Measurements from ENCODE around the gene LCE1F. TPM values are rescaled to one million over a fixed set of nuclear protein-coding genes. Genes with fewer than 3 reads are reported as not detected.

Gene LCE1F
- total RNA-seq, 2 donors from 2014 or later = not detected

GRCh38 chr1:152811671-152812070 is 36.7 kb downstream of the LCE1F start, which contains the start of gene LCE1B:
TSS of gene LCE1B (plus strand) at chr1:152811971. CDS start at chr1:152812447, 476 bp downstream.
- ATAC-seq (ENCODE audit: insufficient number of reproducible peaks, low FRiP score, low read depth) (no peak), DNase-seq (ENCODE audit: low spot score) (no peak)
- TF ChIP-seq CTCF (IDR thresholded peaks at IDR 0.05) = no peak
- H3K9me3 ChIP-seq = no peaks in the 10 kb centered on the region
- no peaks in the 10 kb centered on the region for H3K36me3 ChIP-seq
- no peak within 1 kb of the TSS for H3K27ac ChIP-seq
- no peak within 1 kb of the TSS for H3K4me3 ChIP-seq
- H3K27me3 ChIP-seq (replicated peaks; ENCODE audit: insufficient read depth) = no peaks in the 10 kb centered on the region
- no peaks in the 10 kb centered on the region for H3K4me1 ChIP-seq (ENCODE audit: control insufficient read depth in 1 of 2, low read depth in 2 of 2)

- no peak overlapping the region for H3K27ac ChIP-seq
- ATAC-seq (ENCODE audit: insufficient number of reproducible peaks, low FRiP score, low read depth) = no peak
These were observed 42.4 kb downstream of the LCE1F start for GRCh38 chr1:152817309-152817708.

GRCh38 chr1:152823294-152823693 is 48.4 kb downstream of the LCE1F start:
- no peak overlapping the region for H3K4me3 ChIP-seq
- no peak for ATAC-seq (ENCODE audit: insufficient number of reproducible peaks, low FRiP score, low read depth)

More at GRCh38 chr1:152817309-152817708, 42.4 kb downstream of the LCE1F start:
- no peaks in the 10 kb centered on the region for H3K36me3 ChIP-seq
- H3K27me3 ChIP-seq (replicated peaks; ENCODE audit: insufficient read depth) = no peaks in the 10 kb centered on the region
- no peak for TF ChIP-seq CTCF (IDR thresholded peaks at IDR 0.05)
- H3K9me3 ChIP-seq = no peaks in the 10 kb centered on the region
- no peak overlapping the region for H3K4me3 ChIP-seq
- no peak for DNase-seq (ENCODE audit: low spot score)
- no peaks in the 10 kb centered on the region for H3K4me1 ChIP-seq (ENCODE audit: control insufficient read depth in 1 of 2, low read depth in 2 of 2)

GRCh38 chr1:152824964-152825363 is 50.0 kb downstream of the LCE1F start:
- no peaks in the 10 kb centered on the region for H3K36me3 ChIP-seq
- H3K27me3 ChIP-seq (replicated peaks; ENCODE audit: insufficient read depth) = no peaks in the 10 kb centered on the region
- DNase-seq (ENCODE audit: low spot score) = no peak
- ATAC-seq (ENCODE audit: insufficient number of reproducible peaks, low FRiP score, low read depth) = no peak
- no peak overlapping the region for H3K4me3 ChIP-seq
- no peaks in the 10 kb centered on the region for H3K4me1 ChIP-seq (ENCODE audit: control insufficient read depth in 1 of 2, low read depth in 2 of 2)
- no peaks in the 10 kb centered on the region for H3K9me3 ChIP-seq
- H3K27ac ChIP-seq = no peak overlapping the region
- no peak for TF ChIP-seq CTCF (IDR thresholded peaks at IDR 0.05)

More at GRCh38 chr1:152823294-152823693, 48.4 kb downstream of the LCE1F start:
- no peaks in the 10 kb centered on the region for H3K9me3 ChIP-seq
- H3K27ac ChIP-seq = no peak overlapping the region
- no peaks in the 10 kb centered on the region for H3K4me1 ChIP-seq (ENCODE audit: control insufficient read depth in 1 of 2, low read depth in 2 of 2)
- H3K36me3 ChIP-seq = no peaks in the 10 kb centered on the region
- no peak for TF ChIP-seq CTCF (IDR thresholded peaks at IDR 0.05)
- DNase-seq (ENCODE audit: low spot score) = no peak
- no peaks in the 10 kb centered on the region for H3K27me3 ChIP-seq (replicated peaks; ENCODE audit: insufficient read depth)

Other genes with a start within 250 kb of the LCE1F start
- not detected for gene LCE3E, start 208.4 kb upstream of the LCE1F start, total RNA-seq
- gene LCE3D, start 194.6 kb upstream of the LCE1F start, total RNA-seq = not detected
- gene LCE3C, start 174.9 kb upstream of the LCE1F start, total RNA-seq = not detected
- not detected for gene LCE3B, start 161.3 kb upstream of the LCE1F start, total RNA-seq
- not detected for gene LCE3A, start 152.0 kb upstream of the LCE1F start, total RNA-seq
- not detected for gene LCE2D, start 111.8 kb upstream of the LCE1F start, total RNA-seq
- gene LCE2C, start 99.9 kb upstream of the LCE1F start, total RNA-seq = 1 to 10 TPM in 1 of 2 donors, not detected in 1; 1.8 TPM
- gene LCE2B, start 89.0 kb upstream of the LCE1F start, total RNA-seq = 1 to 10 TPM in 1 of 2 donors, not detected in 1; 2.4 TPM
- gene LCE2A, start 76.8 kb upstream of the LCE1F start, total RNA-seq = not detected
- not detected for gene LCE4A, start 67.0 kb upstream of the LCE1F start, total RNA-seq
- under 1 TPM in 1 of 2 donors, not detected in 1; 0.14 TPM for gene KPRP, start 17.1 kb upstream of the LCE1F start, total RNA-seq
- not detected for gene LCE1E, start 11.1 kb downstream of the LCE1F start, total RNA-seq
- not detected for gene LCE1D, start 21.6 kb downstream of the LCE1F start, total RNA-seq
- gene LCE1C, start 31.5 kb downstream of the LCE1F start, total RNA-seq = 1 to 10 TPM in 1 of 2 donors, not detected in 1; 2.8 TPM
- gene LCE1B, start 36.8 kb downstream of the LCE1F start, total RNA-seq = not detected
- not detected for gene LCE1A, start 52.3 kb downstream of the LCE1F start, total RNA-seq
- gene LCE6A, start 67.7 kb downstream of the LCE1F start, total RNA-seq = not detected
- gene LCE7A, start 84.9 kb downstream of the LCE1F start, total RNA-seq = not detected
- gene SMCP, start 103.2 kb downstream of the LCE1F start, total RNA-seq = not detected
- gene IVL, start 133.4 kb downstream of the LCE1F start, total RNA-seq = under 1 TPM in 1 of 2 donors, not detected in 1; 0.27 TPM
- gene SPRR5, start 172.1 kb downstream of the LCE1F start, total RNA-seq = not detected
- gene SPRR4, start 195.5 kb downstream of the LCE1F start, total RNA-seq = not detected
- not detected for gene SPRR1A, start 208.9 kb downstream of the LCE1F start, total RNA-seq
- gene SPRR3, start 226.6 kb downstream of the LCE1F start, total RNA-seq = not detected